ENCODE data around the gene MAMDC2.

GRCh38 chr9:70170151-70170790, 126.6 kb downstream of the MAMDC2 start:
- no peak for TF ChIP-seq REST (IDR thresholded peaks at IDR 0.05; ENCODE audit: insufficient read depth in 1 of 2, low read depth in 2 of 2, low read length in 2 of 2)
- TF ChIP-seq POLR2AphosphoS5 (IDR thresholded peaks at IDR 0.05; ENCODE audit: low read depth, low read length): no peak
- TF ChIP-seq SIN3A (IDR thresholded peaks at IDR 0.05; ENCODE audit: borderline replicate concordance, insufficient read depth, low read length): no peak

Measured in PFSK-1 (cell line).